HL-60/S4 (cell line): ENCODE data around the gene PRRC2B.

Experiments
- in situ Hi-C: fragments of 300-500 bp; cut with MboI; formaldehyde crosslinking; loops from 2 replicates; pipeline ENCODE4 v1.14.3; 2022; ENCODE audit warnings: low sequenced_read_pairs

The PRRC2B gene

GRCh38 chr9:131406563-131407436 is 12.9 kb downstream of the PRRC2B start:
- in situ Hi-C loops = no loop called here

GRCh38 chr9:131407717-131408195 is 13.9 kb downstream of the PRRC2B start:
- in situ Hi-C loops = no loop called here

GRCh38 chr9:131409458-131409992 is 15.6 kb downstream of the PRRC2B start:
- in situ Hi-C loops = no loop called here

GRCh38 chr9:131410044-131410491 is 16.2 kb downstream of the PRRC2B start:
- in situ Hi-C loops = no loop called here

- in situ Hi-C loops = no loop called here
Measured at GRCh38 chr9:131411719-131412681, 18.1 kb downstream of the PRRC2B start.

GRCh38 chr9:131416509-131416908 is 22.6 kb downstream of the PRRC2B start:
- in situ Hi-C loops = no loop called here

- in situ Hi-C loops = no loop called here
Measured at GRCh38 chr9:131417264-131418142, 23.6 kb downstream of the PRRC2B start.

GRCh38 chr9:131418143-131419025 is 24.5 kb downstream of the PRRC2B start:
- in situ Hi-C loops = no loop called here

- in situ Hi-C loops = no loop called here
Measured at GRCh38 chr9:131419026-131419614, 25.2 kb downstream of the PRRC2B start.

- in situ Hi-C loops = no loop called here
Measured at GRCh38 chr9:131419716-131420115, 25.8 kb downstream of the PRRC2B start.

- in situ Hi-C loops = no loop called here
Measured at GRCh38 chr9:131420980-131421624, 27.2 kb downstream of the PRRC2B start.

- in situ Hi-C loops = no loop called here
Measured at GRCh38 chr9:131421691-131422090, 27.8 kb downstream of the PRRC2B start.

GRCh38 chr9:131422241-131422792 is 28.4 kb downstream of the PRRC2B start:
- in situ Hi-C loops = no loop called here

- in situ Hi-C loops = no loop called here
Measured at GRCh38 chr9:131423171-131423581, 29.3 kb downstream of the PRRC2B start.

- in situ Hi-C loops = no loop called here
Measured at GRCh38 chr9:131426545-131426944, 32.7 kb downstream of the PRRC2B start.

GRCh38 chr9:131429121-131430012 is 35.5 kb downstream of the PRRC2B start:
- in situ Hi-C loops = no loop called here

GRCh38 chr9:131432050-131432449 is 38.2 kb downstream of the PRRC2B start:
- in situ Hi-C loops = no loop called here
